HCT116 (cell line): ENCODE results near the gene POLD1. TPM values are rescaled to one million over a fixed set of nuclear protein-coding genes. Genes with fewer than 3 reads are reported as not detected.

ENCODE experiments used
- ATAC-seq: fragments of 200-7000 bp; cut with Tn5 transposase; 2 replicates; pipeline ENCODE4 v1.9.1; 2020; ENCODE audit warnings: mild to moderate bottlenecking, moderate library complexity
- BruUV-seq: library from RNA; stranded (reverse); fragments of 400-500 nt; replicated peaks from 2 replicates; lab custom pipeline; 2021; lab: Mats Ljungman, UMichigan
- CTCF ChIA-PET: fragments of 300-600 bp; sonication (Branson Sonifier 250); formaldehyde crosslinking; loops from one replicate; lab custom pipeline; 2021; ENCODE audit warnings: antibody characterized with exemption; lab: Charles Lee
- POLR2A ChIA-PET: fragments of 300-600, 350-600 bp; sonication (Branson Sonifier 250); formaldehyde crosslinking; loops from one replicate; lab custom pipeline; 2021; ENCODE audit warnings: antibody characterized with exemption; lab: Charles Lee
- RAD21 ChIA-PET, 2 experiments: fragments of 300-600 bp; sonication (Branson Sonifier 250); formaldehyde crosslinking; loops; one replicate each; lab custom pipeline; 2023; ENCODE audit warnings: low total read pairs in 2 of 2; ENCODE audit not compliant: uncharacterized antibody in 2 of 2, unreplicated experiment in 2 of 2, low non-redundant PET in 1 of 2; lab: Charles Lee
- DNase-seq: peaks from one replicate; pipeline ENCODE4 v3.0.0-alpha.2; 2010; ENCODE audit warnings: low read depth, low spot score
- H2AFZ ChIP-seq: fragments of 200-600 bp; shearing (Covaris generic), sonication (generic); 2 replicates; pipeline ENCODE4 v1.6.1; 2017; ENCODE audit warnings: low read depth, mixed run types, mixed read lengths, antibody characterized with exemption, low read length; ENCODE audit not compliant: poor library complexity, severe bottlenecking
- H3K27ac ChIP-seq: 2 replicates; pipeline ENCODE4 v1.5.1; 2012; ENCODE audit warnings: low read depth, low read length
- H3K27me3 ChIP-seq: fragments of 200-600 bp; sonication (generic); 2 replicates; pipeline ENCODE4 v1.6.1; 2016; ENCODE audit warnings: mixed run types, low read length, mixed read lengths; ENCODE audit not compliant: insufficient read depth
- H3K36me3 ChIP-seq, 2 experiments: fragments of 200-500 bp in 1 of 2; fragments of 200-600 bp in 1 of 2; sonication (Bioruptor generic) in 1 of 2; sonication (generic) in 1 of 2; 2 replicates each; pipeline versions ENCODE4 v1.5.1 to v1.6.1; 2014 to 2016; ENCODE audit warnings: low read length in 2 of 2, inconsistent platforms in 1 of 2, mixed read lengths in 1 of 2, mixed run types in 1 of 2; ENCODE audit not compliant: insufficient read depth in 2 of 2, control insufficient read depth in 1 of 2
- H3K4me1 ChIP-seq, 2 experiments: fragments of 200-600 bp in 1 of 2; sonication (generic) in 1 of 2; 2 replicates each; pipeline versions ENCODE4 v1.5.1 to v1.6.1; 2012 to 2017; ENCODE audit warnings: low read length in 2 of 2, inconsistent platforms in 1 of 2, mild to moderate bottlenecking in 1 of 2, mixed read lengths in 1 of 2, mixed run types in 1 of 2, moderate library complexity in 1 of 2; ENCODE audit not compliant: insufficient read depth in 2 of 2, control insufficient read depth in 1 of 2
- H3K4me2 ChIP-seq: fragments of 200-600 bp; sonication (generic); 2 replicates; pipeline ENCODE4 v1.6.1; 2017; ENCODE audit warnings: mixed run types, low read length, mixed read lengths
- H3K4me3 ChIP-seq, 2 experiments: fragments of 200-600 bp in 1 of 2; sonication (generic) in 1 of 2; replicated peaks in 1 of 2; 2 replicates each; pipeline ENCODE4 v1.5.1; 2011 to 2016; ENCODE audit warnings: low read length in 2 of 2, control low read depth in 1 of 2, low read depth in 1 of 2, mild to moderate bottlenecking in 1 of 2, mixed read lengths in 1 of 2, mixed run types in 1 of 2
- H3K79me2 ChIP-seq: fragments of 200-600 bp; sonication (generic); 2 replicates; pipeline ENCODE4 v1.6.1; 2017; ENCODE audit warnings: mild to moderate bottlenecking, mixed run types, low read length, moderate library complexity, mixed read lengths; ENCODE audit not compliant: insufficient read depth
- H3K9ac ChIP-seq: fragments of 200-600 bp; sonication (generic); 2 replicates; pipeline ENCODE4 v1.6.1; 2016; ENCODE audit warnings: low read length, mixed read lengths
- H3K9me2 ChIP-seq: fragments of 200-600 bp; sonication (generic), shearing (Covaris generic); 2 replicates; pipeline ENCODE4 v1.6.1; 2017; ENCODE audit warnings: mixed run types, mild to moderate bottlenecking, moderate library complexity; ENCODE audit not compliant: insufficient read depth
- H3K9me3 ChIP-seq, 2 experiments: fragments of 200-500 bp in 1 of 2; fragments of 200-600 bp in 1 of 2; sonication (Bioruptor generic) in 1 of 2; sonication (generic) in 1 of 2; 2 replicates each; pipeline ENCODE4 v1.6.1; 2014 to 2017; ENCODE audit warnings: low read length in 2 of 2, mixed read lengths in 2 of 2, inconsistent platforms in 1 of 2, low read depth in 1 of 2, mild to moderate bottlenecking in 1 of 2, mixed run types in 1 of 2, moderate library complexity in 1 of 2; ENCODE audit not compliant: control insufficient read depth in 1 of 2, insufficient read depth in 1 of 2
- H4K20me1 ChIP-seq: fragments of 200-600 bp; sonication (generic), shearing (Covaris generic); 2 replicates; pipeline ENCODE4 v1.6.1; 2017; ENCODE audit warnings: mixed run types, mild to moderate bottlenecking, moderate library complexity; ENCODE audit not compliant: insufficient read depth
- CBX3 ChIP-seq: IDR thresholded peaks from 2 replicates; pipeline ENCODE4 v1.6.1; 2012; ENCODE audit warnings: low read depth
- EZH2 ChIP-seq: fragments of 200-600 bp; sonication (generic); IDR thresholded peaks from 2 replicates; pipeline ENCODE4 v1.6.1; 2017; ENCODE audit warnings: antibody characterized with exemption, mixed run types
- EZH2phosphoT487 ChIP-seq: fragments of 200-600 bp; IDR thresholded peaks from 2 replicates; pipeline ENCODE4 v1.6.1; 2018; ENCODE audit warnings: antibody characterized with exemption, borderline replicate concordance
- JUND ChIP-seq: IDR thresholded peaks from 2 replicates; pipeline ENCODE4 v1.6.1; 2012
- POLR2A ChIP-seq: IDR thresholded peaks from 2 replicates; pipeline ENCODE4 v1.7.0; 2011; ENCODE audit warnings: borderline replicate concordance; ENCODE audit not compliant: insufficient read depth, insufficient read length; ENCODE audit errors: extremely low read depth
- REST ChIP-seq: IDR thresholded peaks from 2 replicates; pipeline ENCODE4 v1.6.1; 2012; ENCODE audit warnings: low read depth
- SRF ChIP-seq: IDR thresholded peaks from 2 replicates; pipeline ENCODE4 v1.6.1; 2012; ENCODE audit warnings: low read depth
- TCF7L2 ChIP-seq: IDR thresholded peaks from 2 replicates; pipeline ENCODE4 v1.7.0; 2011; ENCODE audit warnings: borderline replicate concordance, inconsistent platforms; ENCODE audit not compliant: insufficient read depth, insufficient read length; ENCODE audit errors: extremely low read depth
- YY1 ChIP-seq: IDR thresholded peaks from 2 replicates; pipeline ENCODE4 v1.6.1; 2011; ENCODE audit warnings: low read length, low read depth, moderate library complexity, mild to moderate bottlenecking; ENCODE audit not compliant: insufficient replicate concordance; ENCODE audit errors: extremely low read depth
- ZBTB33 ChIP-seq: IDR thresholded peaks from 2 replicates; pipeline ENCODE4 v1.6.1; 2011; ENCODE audit warnings: mild to moderate bottlenecking, low read length, moderate library complexity; ENCODE audit not compliant: insufficient replicate concordance; ENCODE audit errors: extremely low read depth
- ZNF274 ChIP-seq: fragments of 200-500 bp; sonication (Bioruptor generic); IDR thresholded peaks from 2 replicates; pipeline ENCODE4 v1.6.1; 2014; ENCODE audit warnings: mild to moderate bottlenecking, low read depth, low read length, inconsistent platforms
- intact Hi-C: fragments of 100-400 bp; cut with micrococcal nuclease; formaldehyde crosslinking; loops from 2 replicates; pipeline ENCODE4 v1.10.0; 2022
- total RNA-seq: library from RNA; stranded (reverse); gene quantifications from one replicate; pipeline ENCODE4 v1.2.1, GENCODE V29; 2021; ENCODE audit not compliant: unreplicated experiment
- TF ChIP-seq, protein P1 (sequence below), 3 experiments: fragments of 200-600 bp in 1 of 3; sonication (generic) in 1 of 3; IDR thresholded peaks in 2 of 3; conservative IDR thresholded peaks in 1 of 3; 2 replicates each; pipeline ENCODE4 v1.5.1; 2012 to 2017; ENCODE audit warnings: low read depth in 2 of 3, low read length in 2 of 3, antibody characterized with exemption in 1 of 3, borderline replicate concordance in 1 of 3, control low read depth in 1 of 3, mild to moderate bottlenecking in 1 of 3, mixed read lengths in 1 of 3, mixed run types in 1 of 3, moderate library complexity in 1 of 3; ENCODE audit not compliant: insufficient read depth in 1 of 3

Gene POLD1
- total RNA-seq, 1 experiment from 2014 or later = 122 TPM

GRCh38 chr19:50425581-50425980 lies 41.4 kb downstream of the POLD1 start:
- ChIA-PET POLR2A (no interaction called here), RAD21 (no interaction called here), CTCF (no interaction called here)
- ATAC-seq = no peak
- no peak overlapping the region for H2AFZ ChIP-seq
- no peak overlapping the region for H3K27ac ChIP-seq
- intact Hi-C loops = no loop called here
- no peak for DNase-seq
- no peaks in the 10 kb centered on the region for H3K9me2 ChIP-seq
- H3K9me3 ChIP-seq = no peaks in the 10 kb centered on the region
- no peaks in the 10 kb centered on the region for H3K79me2 ChIP-seq
- no peaks in the 10 kb centered on the region for H4K20me1 ChIP-seq
- no peak overlapping the region for H3K4me2 ChIP-seq
- H3K36me3 ChIP-seq = no peaks in the 10 kb centered on the region
- H3K27me3 ChIP-seq = no peaks in the 10 kb centered on the region
- TF ChIP-seq SRF = no peak
- no peak overlapping the region for H3K4me3 ChIP-seq
- no TSS peak for BruUV-seq
- no peak overlapping the region for H3K9ac ChIP-seq
- H3K4me1 ChIP-seq = no peaks in the 10 kb centered on the region

DNA sequence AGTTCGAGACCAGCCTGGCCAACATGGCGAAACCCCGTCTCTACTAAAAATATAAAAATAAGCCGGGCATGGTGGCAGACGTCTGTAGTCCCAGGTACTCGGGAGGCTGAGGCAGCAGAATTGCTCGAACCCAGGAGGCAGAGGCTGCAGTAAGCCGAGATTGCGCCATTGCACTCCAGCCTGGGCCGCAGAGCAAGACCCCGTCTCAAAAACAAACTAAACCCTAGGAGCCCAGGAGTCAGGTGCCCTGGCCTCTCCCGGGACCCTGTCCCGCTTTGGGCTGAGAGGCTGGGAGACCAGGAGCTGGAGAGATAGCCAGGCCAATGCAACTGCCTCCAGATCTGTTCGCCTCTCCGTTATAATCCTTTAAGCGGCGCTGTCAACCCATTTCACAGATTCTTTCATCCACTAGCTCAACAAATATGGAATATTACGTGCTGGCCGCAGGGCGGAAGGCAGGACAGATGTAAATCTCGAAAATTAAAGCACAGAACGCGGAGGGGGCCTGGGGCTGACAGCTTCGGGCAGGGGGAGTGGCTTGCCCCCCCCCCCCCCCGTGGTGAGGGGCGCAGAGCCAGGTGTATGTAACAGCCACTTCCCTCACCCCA lies 43.3 kb downstream of the POLD1 start:
- CTCF ChIA-PET = no interaction called here
- H3K4me2 ChIP-seq = no peak overlapping the region
- POLR2A ChIA-PET = no interaction called here

More for the DNA sequence above, 43.3 kb downstream of the POLD1 start:
- intact Hi-C loops = no loop called here
- Histone ChIP-seq H3K9ac (no peak overlapping the region), H3K9me3 (no peaks in the 10 kb centered on the region), H3K79me2 (no peaks in the 10 kb centered on the region), H3K27ac (no peak overlapping the region), H3K4me3 (no peak overlapping the region), H3K36me3 (no peaks in the 10 kb centered on the region), H3K27me3 (no peaks in the 10 kb centered on the region), H3K9me2 (no peaks in the 10 kb centered on the region), H4K20me1 (no peaks in the 10 kb centered on the region), H3K4me1 (peaks cover 3 to 13% of the 10 kb centered on the region in 2 experiments), H2AFZ (no peak overlapping the region)
- RAD21 ChIA-PET = no interaction called here
- TF ChIP-seq POLR2A (no peak), JUND (no peak), YY1 (no peak), EZH2phosphoT487 (no peak), CBX3 (no peak), EZH2 (no peak), TCF7L2 (no peak), ZBTB33 (no peak), ZNF274 (no peak), REST (no peak)
- TF ChIP-seq, protein P1, sequence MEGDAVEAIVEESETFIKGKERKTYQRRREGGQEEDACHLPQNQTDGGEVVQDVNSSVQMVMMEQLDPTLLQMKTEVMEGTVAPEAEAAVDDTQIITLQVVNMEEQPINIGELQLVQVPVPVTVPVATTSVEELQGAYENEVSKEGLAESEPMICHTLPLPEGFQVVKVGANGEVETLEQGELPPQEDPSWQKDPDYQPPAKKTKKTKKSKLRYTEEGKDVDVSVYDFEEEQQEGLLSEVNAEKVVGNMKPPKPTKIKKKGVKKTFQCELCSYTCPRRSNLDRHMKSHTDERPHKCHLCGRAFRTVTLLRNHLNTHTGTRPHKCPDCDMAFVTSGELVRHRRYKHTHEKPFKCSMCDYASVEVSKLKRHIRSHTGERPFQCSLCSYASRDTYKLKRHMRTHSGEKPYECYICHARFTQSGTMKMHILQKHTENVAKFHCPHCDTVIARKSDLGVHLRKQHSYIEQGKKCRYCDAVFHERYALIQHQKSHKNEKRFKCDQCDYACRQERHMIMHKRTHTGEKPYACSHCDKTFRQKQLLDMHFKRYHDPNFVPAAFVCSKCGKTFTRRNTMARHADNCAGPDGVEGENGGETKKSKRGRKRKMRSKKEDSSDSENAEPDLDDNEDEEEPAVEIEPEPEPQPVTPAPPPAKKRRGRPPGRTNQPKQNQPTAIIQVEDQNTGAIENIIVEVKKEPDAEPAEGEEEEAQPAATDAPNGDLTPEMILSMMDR (IDR thresholded peaks at IDR 0.05 in 2 of 3, conservative IDR thresholded peaks at IDR 0.05 in 1 of 3; ENCODE audit: borderline replicate concordance in 1 of 3, insufficient read depth in 1 of 3, low read depth in 2 of 3, low read length in 2 of 3) = no peak
- no TSS peak for BruUV-seq
- DNase-seq (no peak), ATAC-seq (no peak)
